ENCODE data around the gene PTH1R.

The PTH1R gene

DNA sequence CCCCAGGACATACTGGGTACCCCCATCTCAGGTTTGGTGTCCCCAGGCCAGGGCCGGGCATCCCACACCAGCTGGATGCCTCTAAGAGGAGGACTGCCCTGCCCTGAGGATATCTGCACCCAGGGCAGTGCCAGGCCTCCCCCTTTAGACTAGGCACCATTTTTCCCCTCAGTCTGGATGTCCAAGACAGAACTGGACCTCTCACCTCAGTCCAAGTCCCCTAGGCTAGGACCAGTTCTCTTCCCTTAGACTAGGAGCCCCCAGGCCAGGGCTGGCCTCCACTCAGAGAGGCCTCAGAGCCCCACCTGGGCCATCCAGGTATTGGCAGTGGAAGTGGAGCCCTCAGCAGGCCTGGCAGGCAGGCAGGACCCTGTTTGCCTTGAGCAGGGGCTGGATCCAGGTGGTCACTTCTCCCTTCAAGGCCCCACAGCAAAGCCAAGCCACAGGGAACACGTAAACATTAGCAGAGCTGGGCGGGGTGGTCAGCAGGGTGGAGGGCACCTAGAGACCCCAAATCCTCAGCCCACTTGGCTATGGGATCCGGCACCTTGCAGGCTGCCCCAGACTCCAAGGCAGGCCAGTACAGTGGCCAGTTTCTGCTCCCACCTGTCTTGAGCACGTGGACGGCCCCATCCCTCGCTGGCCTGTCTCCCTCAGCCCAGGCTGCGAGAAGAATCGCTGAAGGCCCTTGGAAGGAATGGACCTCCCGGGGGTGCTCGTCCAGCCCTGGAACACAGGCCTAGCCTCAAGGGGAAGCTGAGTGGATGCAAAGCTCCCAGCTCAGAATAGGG, 28.3 kb downstream of the PTH1R start:
- TF ChIP-seq SPI1 (IDR thresholded peaks at IDR 0.05; ENCODE audit: borderline replicate concordance, low read depth), result no peak
- TF ChIP-seq REST (IDR thresholded peaks at IDR 0.05; ENCODE audit: insufficient replicate concordance, low read depth), result no peak
- no peak for TF ChIP-seq CTCF (IDR thresholded peaks at IDR 0.05; ENCODE audit: insufficient read depth, low read length)
- TF ChIP-seq POLR2AphosphoS5 (IDR thresholded peaks at IDR 0.05; ENCODE audit: low read depth), result no peak
- no peak for TF ChIP-seq GABPA (IDR thresholded peaks at IDR 0.05; ENCODE audit: low read depth)
- DNase-seq (ENCODE audit: low read depth in 1 of 2, low spot score in 1 of 2), result no peak
- Histone ChIP-seq H3K4me3 (replicated peaks; ENCODE audit: insufficient read depth, low read length) (no peak overlapping the region), H3K27ac (replicated peaks) (no peak overlapping the region), H3K27me3 (ENCODE audit: insufficient read depth, poor library complexity, severe bottlenecking) (no peaks in the 10 kb centered on the region)

- Histone ChIP-seq H3K27ac (replicated peaks) (no peak overlapping the region), H3K27me3 (ENCODE audit: insufficient read depth, poor library complexity, severe bottlenecking) (no peaks in the 10 kb centered on the region), H3K4me3 (replicated peaks; ENCODE audit: insufficient read depth, low read length) (no peak overlapping the region)
- DNase-seq (ENCODE audit: low read depth in 1 of 2, low spot score in 1 of 2), result no peak
- TF ChIP-seq REST (IDR thresholded peaks at IDR 0.05; ENCODE audit: insufficient replicate concordance, low read depth), result no peak
- no peak for TF ChIP-seq SPI1 (IDR thresholded peaks at IDR 0.05; ENCODE audit: borderline replicate concordance, low read depth)
- no peak for TF ChIP-seq GABPA (IDR thresholded peaks at IDR 0.05; ENCODE audit: low read depth)
- TF ChIP-seq CTCF (IDR thresholded peaks at IDR 0.05; ENCODE audit: insufficient read depth, low read length), result no peak
- no peak for TF ChIP-seq POLR2AphosphoS5 (IDR thresholded peaks at IDR 0.05; ENCODE audit: low read depth)
Measured at GRCh38 chr3:46906471-46907058, 29.0 kb downstream of the PTH1R start.

GRCh38 chr3:46907271-46907670, 29.8 kb downstream of the PTH1R start:
- Histone ChIP-seq H3K4me3 (replicated peaks; ENCODE audit: insufficient read depth, low read length) (no peak overlapping the region), H3K27ac (replicated peaks) (no peak overlapping the region), H3K27me3 (ENCODE audit: insufficient read depth, poor library complexity, severe bottlenecking) (no peaks in the 10 kb centered on the region)
- DNase-seq (ENCODE audit: low read depth in 1 of 2, low spot score in 1 of 2), result no peak
- no peak for TF ChIP-seq SPI1 (IDR thresholded peaks at IDR 0.05; ENCODE audit: borderline replicate concordance, low read depth)
- no peak for TF ChIP-seq CTCF (IDR thresholded peaks at IDR 0.05; ENCODE audit: insufficient read depth, low read length)
- no peak for TF ChIP-seq GABPA (IDR thresholded peaks at IDR 0.05; ENCODE audit: low read depth)
- TF ChIP-seq POLR2AphosphoS5 (IDR thresholded peaks at IDR 0.05; ENCODE audit: low read depth), result no peak
- no peak for TF ChIP-seq REST (IDR thresholded peaks at IDR 0.05; ENCODE audit: insufficient replicate concordance, low read depth)
